ENCODE results near the gene EFHC1.
"Not testable (repeated sequence)": the region's sequence is repeated elsewhere in the genome, so short reads cannot be mapped to it uniquely, and the experiment has no call there.

The EFHC1 gene

GRCh38 chr6:52400313-52401041, 19.7 kb upstream of the EFHC1 start:
- DNase-seq, result no peak

GRCh38 chr6:52403086-52403485, 17.1 kb upstream of the EFHC1 start:
- no peak for DNase-seq

- DNase-seq, result no peak
These were observed 16.5 kb upstream of the EFHC1 start for GRCh38 chr6:52403627-52404026.

- DNase-seq, result no peak
These were observed 14.9 kb upstream of the EFHC1 start for GRCh38 chr6:52405243-52405642.

- DNase-seq, result peak; percentile 46
These were observed 12.7 kb upstream of the EFHC1 start for GRCh38 chr6:52407467-52407866.

GRCh38 chr6:52409499-52409898, 10.6 kb upstream of the EFHC1 start:
- DNase-seq, result peak; percentile 35

- DNase-seq, result no peak
These were observed 9.2 kb upstream of the EFHC1 start for GRCh38 chr6:52410979-52411378.

- DNase-seq, result no peak
These were observed 8.2 kb upstream of the EFHC1 start for GRCh38 chr6:52411911-52412310.

GRCh38 chr6:52415333-52415732, 4.8 kb upstream of the EFHC1 start:
- DNase-seq, result no peak

- no peak for DNase-seq
These were observed 4.1 kb upstream of the EFHC1 start for GRCh38 chr6:52415917-52416628.

GRCh38 chr6:52416629-52417151, 3.5 kb upstream of the EFHC1 start:
- peak; percentile 62 for DNase-seq

GRCh38 chr6:52417675-52418111, 2.4 kb upstream of the EFHC1 start:
- DNase-seq, result no peak

- no peak for DNase-seq
These were observed 1.5 kb upstream of the EFHC1 start for GRCh38 chr6:52418606-52419005.

- DNase-seq, result peak; percentile 15
These were observed 671 bp downstream of the EFHC1 start for GRCh38 chr6:52420668-52421358.

GRCh38 chr6:52422156-52422555, 2.0 kb downstream of the EFHC1 start:
- no peak for DNase-seq

GRCh38 chr6:52423448-52423847, 3.3 kb downstream of the EFHC1 start:
- DNase-seq, result no peak

GRCh38 chr6:52423971-52424381, 3.8 kb downstream of the EFHC1 start:
- DNase-seq, result no peak

- DNase-seq, result no peak
These were observed 4.4 kb downstream of the EFHC1 start for GRCh38 chr6:52424513-52424912.

- DNase-seq, result no peak
These were observed 6.5 kb downstream of the EFHC1 start for GRCh38 chr6:52426667-52427066.

GRCh38 chr6:52433294-52433693, 13.2 kb downstream of the EFHC1 start:
- DNase-seq, result not testable (repeated sequence)

GRCh38 chr6:52435345-52435744, 15.2 kb downstream of the EFHC1 start:
- no peak for DNase-seq

GRCh38 chr6:52438926-52439325, 18.8 kb downstream of the EFHC1 start:
- peak; percentile 15 for DNase-seq

- no peak for DNase-seq
These were observed 34.4 kb downstream of the EFHC1 start for GRCh38 chr6:52454556-52454955.

GRCh38 chr6:52457096-52457495, 37.0 kb downstream of the EFHC1 start:
- DNase-seq, result no peak
